Esophagus squamous epithelium (tissue), 5 donors: ENCODE measurements around the gene RADIL. TPM values are rescaled to one million over a fixed set of nuclear protein-coding genes. Genes with fewer than 3 reads are reported as not detected.

Source experiments
- DNase-seq: peaks from one replicate; lab custom pipeline; 2025; lab: John Stamatoyannopoulos, UW
- H3K27ac ChIP-seq, 4 donors: fragments of 200-600 bp; sonication (generic); one replicate each; pipeline ENCODE4 v1.5.1; 2016 to 2019; ENCODE audit warnings: mild to moderate bottlenecking in 1 of 4
- H3K27me3 ChIP-seq, 4 donors: fragments of 200-600 bp; sonication (generic); 1 replicate in 3 of 4; 2 replicates in 1 of 4; pipeline versions ENCODE4 v1.5.1 to v1.6.0; 2017 to 2021; ENCODE audit warnings: antibody characterized with exemption in 1 of 4
- H3K36me3 ChIP-seq, 3 donors: fragments of 200-600 bp; sonication (generic); one replicate each; pipeline ENCODE4 v1.5.1; 2016 to 2019
- H3K4me1 ChIP-seq, 3 donors: fragments of 200-600 bp; sonication (generic); one replicate each; pipeline ENCODE4 v1.5.1; 2017 to 2019
- H3K4me3 ChIP-seq, 4 donors: fragments of 200-600 bp; sonication (generic); 1 replicate in 3 of 4; 2 replicates in 1 of 4; pipeline ENCODE4 v1.5.1; 2016 to 2019; ENCODE audit warnings: mild to moderate bottlenecking in 2 of 4, moderate library complexity in 1 of 4
- H3K9me3 ChIP-seq, 3 donors: fragments of 200-600 bp; sonication (generic); one replicate each; pipeline ENCODE4 v1.5.1; 2016 to 2019
- CTCF ChIP-seq, 6 experiments: fragments of 450-650 bp in 4 of 6; fragments of 200-600 bp in 2 of 6; sonication (generic) in 2 of 6; IDR thresholded peaks; one replicate each; pipeline ENCODE4 v1.5.1; 2016 to 2019; ENCODE audit warnings: antibody characterized with exemption in 6 of 6, mild to moderate bottlenecking in 4 of 6, moderate library complexity in 4 of 6
- POLR2A ChIP-seq, 4 donors: fragments of 450-650 bp; IDR thresholded peaks; one replicate each; pipeline ENCODE4 v1.6.1; 2017; ENCODE audit warnings: antibody characterized with exemption in 4 of 4, mild to moderate bottlenecking in 4 of 4, moderate library complexity in 3 of 4
- WGBS, 2 donors: methylation state at CpG; one replicate each; pipeline ENCODE4 v1.1.5; 2018; 5-methylcytosine and 5-hydroxymethylcytosine counted together
- intact Hi-C: fragments of 100-400 bp; cut with DNase I; formaldehyde crosslinking; loops from one replicate; pipeline ENCODE4 v1.15.0; 2022
- total RNA-seq, 4 donors: library from RNA; depleted of rRNA; stranded (reverse); fragments of >200 nt; gene quantifications; one replicate each; pipeline ENCODE4 v1.1.0, GENCODE V29; 2016
- donor health status: DM: yes; HTN: yes; CAD: no.

Gene RADIL
- total RNA-seq, 4 donors from 2014 or later = 0.35 to 3.1 (median 1.8) TPM; not detected in 1

- Histone ChIP-seq H3K27ac (no peak overlapping the region), H3K4me1 (no peaks in the 10 kb centered on the region), H3K27me3 (peaks cover 0 to 6% (median 0%) of the 10 kb centered on the region in 4 donors), H3K9me3 (no peaks in the 10 kb centered on the region), H3K4me3 (no peak overlapping the region), H3K36me3 (peaks cover 0 to 9% (median 0%) of the 10 kb centered on the region in 3 donors)
- 100% methylated on average over 1 of the region's 16 CpGs; no CpG with 5 or more reads in 1 of the 2 donors for WGBS, 2 donors
- TF ChIP-seq POLR2A (IDR thresholded peaks at IDR 0.05) (no peak), CTCF (IDR thresholded peaks at IDR 0.05) (no peak)
- intact Hi-C loops = no loop called here
- DNase-seq = no peak
These were observed 43.4 kb downstream of the RADIL start for GRCh38 chr7:4840079-4840501.

GRCh38 chr7:4838626-4839334, 44.7 kb downstream of the RADIL start:
- DNase-seq = no peak
- TF ChIP-seq CTCF (IDR thresholded peaks at IDR 0.05) = no peak
- no peak for TF ChIP-seq POLR2A (IDR thresholded peaks at IDR 0.05)
- H3K9me3 ChIP-seq = no peaks in the 10 kb centered on the region
- intact Hi-C loops = no loop called here
- no peaks in the 10 kb centered on the region for H3K4me1 ChIP-seq
- H3K36me3 ChIP-seq = peaks cover 0 to 15% (median 0%) of the 10 kb centered on the region in 3 donors
- 88 to 89% methylated on average over 13 to 17 of the region's 21 CpGs for WGBS, 2 donors
- H3K4me3 ChIP-seq = no peak overlapping the region
- no peak overlapping the region for H3K27ac ChIP-seq
- H3K27me3 ChIP-seq = no peaks in the 10 kb centered on the region

GRCh38 chr7:4837803-4838625, 45.5 kb downstream of the RADIL start:
- TF ChIP-seq CTCF (IDR thresholded peaks at IDR 0.05) (no peak), POLR2A (IDR thresholded peaks at IDR 0.05) (no peak)
- DNase-seq = no peak
- 72 to 84% methylated on average over 5 of the region's 30 CpGs for WGBS, 2 donors
- H3K4me1 ChIP-seq = no peaks in the 10 kb centered on the region
- H3K36me3 ChIP-seq = peaks cover 0 to 15% (median 0%) of the 10 kb centered on the region in 3 donors
- H3K4me3 ChIP-seq = no peak overlapping the region
- H3K27ac ChIP-seq = no peak overlapping the region
- no peaks in the 10 kb centered on the region for H3K27me3 ChIP-seq
- intact Hi-C loops = no loop called here
- no peaks in the 10 kb centered on the region for H3K9me3 ChIP-seq

- DNase-seq = no peak
- 56 to 78% methylated on average over 11 to 15 of the region's 22 CpGs for WGBS, 2 donors
- intact Hi-C loops = no loop called here
- no peaks in the 10 kb centered on the region for H3K27me3 ChIP-seq
- H3K9me3 ChIP-seq = no peaks in the 10 kb centered on the region
- TF ChIP-seq CTCF (IDR thresholded peaks at IDR 0.05) (no peak), POLR2A (IDR thresholded peaks at IDR 0.05) (no peak)
- no peak overlapping the region for H3K27ac ChIP-seq
- H3K4me3 ChIP-seq = no peak overlapping the region
- H3K36me3 ChIP-seq = peaks cover 0 to 15% (median 0%) of the 10 kb centered on the region in 3 donors
- H3K4me1 ChIP-seq = no peaks in the 10 kb centered on the region
These were observed 46.3 kb downstream of the RADIL start for GRCh38 chr7:4837041-4837802.
